Thyroid gland (tissue), 4 donors: ENCODE measurements around the gene RHO.
"Not testable (repeated sequence)": the region's sequence is repeated elsewhere in the genome, so short reads cannot be mapped to it uniquely, and the experiment has no call there.

Experiments
- POLR2A ChIP-seq, 2 donors: fragments of 450-650 bp; IDR thresholded peaks; one replicate each; pipeline ENCODE4 v1.6.1; 2017; ENCODE audit warnings: antibody characterized with exemption in 2 of 2, mild to moderate bottlenecking in 2 of 2, moderate library complexity in 1 of 2
- TF ChIP-seq, protein P1 (sequence below), 6 experiments: fragments of 200-600 bp in 3 of 6; fragments of 450-650 bp in 3 of 6; sonication (generic) in 3 of 6; IDR thresholded peaks; one replicate each; pipeline ENCODE4 v1.5.1; 2016 to 2019; ENCODE audit warnings: antibody characterized with exemption in 6 of 6, mild to moderate bottlenecking in 2 of 6, inconsistent platforms in 1 of 6, moderate library complexity in 1 of 6

DNA sequence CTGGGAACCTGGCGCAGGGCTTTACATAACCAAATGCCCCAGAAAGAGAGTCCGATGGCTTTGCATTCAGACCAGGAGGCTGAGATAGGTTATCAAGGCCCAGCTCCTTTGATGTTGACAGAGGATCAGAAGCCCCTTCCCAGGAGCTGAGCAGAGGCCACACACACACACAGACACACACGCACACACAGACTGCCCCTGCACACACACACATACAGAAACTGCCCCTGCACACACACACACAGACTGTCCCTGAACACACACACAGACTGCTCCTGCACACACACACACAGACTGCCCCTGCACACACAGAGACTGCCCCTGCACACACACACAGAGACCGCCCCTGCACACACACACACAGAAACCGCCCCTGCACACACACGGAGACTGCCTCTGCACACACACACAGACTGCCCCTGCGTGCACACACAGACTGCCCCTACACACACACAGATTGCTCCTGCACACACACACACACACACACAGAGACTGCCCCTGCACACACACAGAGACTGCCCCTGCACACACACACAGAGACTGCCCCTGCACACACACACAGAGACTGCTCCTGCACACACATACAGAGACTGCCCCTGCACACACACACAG is 12.5 kb upstream of the RHO start:
- TF ChIP-seq, protein P1, sequence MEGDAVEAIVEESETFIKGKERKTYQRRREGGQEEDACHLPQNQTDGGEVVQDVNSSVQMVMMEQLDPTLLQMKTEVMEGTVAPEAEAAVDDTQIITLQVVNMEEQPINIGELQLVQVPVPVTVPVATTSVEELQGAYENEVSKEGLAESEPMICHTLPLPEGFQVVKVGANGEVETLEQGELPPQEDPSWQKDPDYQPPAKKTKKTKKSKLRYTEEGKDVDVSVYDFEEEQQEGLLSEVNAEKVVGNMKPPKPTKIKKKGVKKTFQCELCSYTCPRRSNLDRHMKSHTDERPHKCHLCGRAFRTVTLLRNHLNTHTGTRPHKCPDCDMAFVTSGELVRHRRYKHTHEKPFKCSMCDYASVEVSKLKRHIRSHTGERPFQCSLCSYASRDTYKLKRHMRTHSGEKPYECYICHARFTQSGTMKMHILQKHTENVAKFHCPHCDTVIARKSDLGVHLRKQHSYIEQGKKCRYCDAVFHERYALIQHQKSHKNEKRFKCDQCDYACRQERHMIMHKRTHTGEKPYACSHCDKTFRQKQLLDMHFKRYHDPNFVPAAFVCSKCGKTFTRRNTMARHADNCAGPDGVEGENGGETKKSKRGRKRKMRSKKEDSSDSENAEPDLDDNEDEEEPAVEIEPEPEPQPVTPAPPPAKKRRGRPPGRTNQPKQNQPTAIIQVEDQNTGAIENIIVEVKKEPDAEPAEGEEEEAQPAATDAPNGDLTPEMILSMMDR (IDR thresholded peaks at IDR 0.05), result not testable (repeated sequence)
- TF ChIP-seq POLR2A (IDR thresholded peaks at IDR 0.05), result not testable (repeated sequence)
